GM19351 (cell line): ENCODE measurements around the gene IAH1.

ENCODE experiments used
- ATAC-seq: cut with Tn5 transposase; IDR thresholded peaks from one replicate; pipeline ENCODE4 v1.9.1; 2021; ENCODE audit warnings: mild to moderate bottlenecking, moderate library complexity; ENCODE audit not compliant: unreplicated experiment

IAH1 gene

GRCh38 chr2:9474361-9475057, at the start of gene IAH1:
IAH1 (plus strand) TSS chr2:9474551; CDS start chr2:9474567, 16 bp downstream.
- ATAC-seq: peak; percentile 76

- ATAC-seq: no peak
Observed at GRCh38 chr2:9428965-9429577, 45.3 kb upstream of the IAH1 start.

GRCh38 chr2:9430316-9431293, 43.7 kb upstream of the IAH1 start:
- ATAC-seq: no peak

GRCh38 chr2:9434489-9434888, 39.9 kb upstream of the IAH1 start:
- ATAC-seq: no peak

- no peak for ATAC-seq
Observed at GRCh38 chr2:9439536-9439935, 34.8 kb upstream of the IAH1 start.

GRCh38 chr2:9440058-9440727, 34.2 kb upstream of the IAH1 start:
- ATAC-seq: no peak

- no peak for ATAC-seq
Observed at GRCh38 chr2:9441556-9441955, 32.8 kb upstream of the IAH1 start.

- ATAC-seq: no peak
Observed at GRCh38 chr2:9443526-9443925, 30.8 kb upstream of the IAH1 start.

GRCh38 chr2:9445089-9445488, 29.3 kb upstream of the IAH1 start:
- ATAC-seq: no peak

GRCh38 chr2:9451231-9451630, 23.1 kb upstream of the IAH1 start:
- ATAC-seq: no peak

GRCh38 chr2:9460441-9461017, 13.8 kb upstream of the IAH1 start:
- ATAC-seq: no peak

GRCh38 chr2:9461079-9461478, 13.3 kb upstream of the IAH1 start:
- no peak for ATAC-seq

- ATAC-seq: no peak
Observed at GRCh38 chr2:9462313-9462712, 12.0 kb upstream of the IAH1 start.

GRCh38 chr2:9462886-9463697, 11.3 kb upstream of the IAH1 start:
- peak; percentile 26 for ATAC-seq

GRCh38 chr2:9463698-9464034, 10.7 kb upstream of the IAH1 start:
- peak; percentile 96 for ATAC-seq

- ATAC-seq: no peak
Observed at GRCh38 chr2:9465170-9465569, 9.2 kb upstream of the IAH1 start.

- no peak for ATAC-seq
Observed at GRCh38 chr2:9466147-9466683, 8.1 kb upstream of the IAH1 start.

- ATAC-seq: no peak
Observed at GRCh38 chr2:9467687-9468086, 6.7 kb upstream of the IAH1 start.

- ATAC-seq: no peak
Observed at GRCh38 chr2:9471206-9471605, 3.1 kb upstream of the IAH1 start.

GRCh38 chr2:9472511-9472910, 1.8 kb upstream of the IAH1 start:
- no peak for ATAC-seq
